DMS53 (cell line): Measurements from ENCODE around the gene DACT1.

Experiments
- DNase-seq: peaks from one replicate; lab custom pipeline; 2025; lab: John Stamatoyannopoulos, UW

DACT1 gene

GRCh38 chr14:58635091-58635830 is 2.5 kb upstream of the DACT1 start:
- no peak for DNase-seq

GRCh38 chr14:58636129-58636528 is 1.6 kb upstream of the DACT1 start:
- no peak for DNase-seq

GRCh38 chr14:58637040-58637390 is 747 bp upstream of the DACT1 start:
- DNase-seq = peak; percentile 28

GRCh38 chr14:58638231-58639197 is 752 bp downstream of the DACT1 start:
- peak; percentile 59 for DNase-seq

GRCh38 chr14:58639198-58639565 is 1.4 kb downstream of the DACT1 start:
- no peak for DNase-seq

- DNase-seq = peak; percentile 79
These were observed 2.2 kb downstream of the DACT1 start for GRCh38 chr14:58639842-58640484.

- no peak for DNase-seq
These were observed 3.2 kb downstream of the DACT1 start for GRCh38 chr14:58640959-58641358.

- peak; percentile 10 for DNase-seq
These were observed 3.7 kb downstream of the DACT1 start for GRCh38 chr14:58641509-58641908.

- DNase-seq = no peak
These were observed 5.6 kb downstream of the DACT1 start for GRCh38 chr14:58643366-58643765.

GRCh38 chr14:58645641-58646040 is 7.9 kb downstream of the DACT1 start:
- DNase-seq = no peak

- no peak for DNase-seq
These were observed 8.7 kb downstream of the DACT1 start for GRCh38 chr14:58646479-58646878.

- no peak for DNase-seq
These were observed 10.0 kb downstream of the DACT1 start for GRCh38 chr14:58647777-58648176.

GRCh38 chr14:58650857-58651256 is 13.1 kb downstream of the DACT1 start:
- no peak for DNase-seq

GRCh38 chr14:58656671-58657411 is 19.1 kb downstream of the DACT1 start:
- peak; percentile 29 for DNase-seq

GRCh38 chr14:58659061-58659460 is 21.3 kb downstream of the DACT1 start:
- DNase-seq = no peak

GRCh38 chr14:58659846-58660245 is 22.1 kb downstream of the DACT1 start:
- DNase-seq = no peak

- DNase-seq = no peak
These were observed 22.6 kb downstream of the DACT1 start for GRCh38 chr14:58660407-58660806.

- DNase-seq = peak; percentile 7
These were observed 24.3 kb downstream of the DACT1 start for GRCh38 chr14:58662018-58662417.

GRCh38 chr14:58662759-58663158 is 25.0 kb downstream of the DACT1 start:
- DNase-seq = peak; percentile 26

- peak; percentile 94 for DNase-seq
These were observed 25.8 kb downstream of the DACT1 start for GRCh38 chr14:58663494-58664111.

GRCh38 chr14:58665773-58666500 is 28.2 kb downstream of the DACT1 start:
- no peak for DNase-seq
